ENCODE results near the gene LRTM2. TPM values are rescaled to one million over a fixed set of nuclear protein-coding genes. Genes with fewer than 3 reads are reported as not detected.

LRTM2 gene
- total and polyA plus RNA-seq, 9 of the 15 experiments (the other 6 are each of a cell fraction or from before 2014, with no cell fraction given) = 0.09 TPM; not detected in 8

DNA sequence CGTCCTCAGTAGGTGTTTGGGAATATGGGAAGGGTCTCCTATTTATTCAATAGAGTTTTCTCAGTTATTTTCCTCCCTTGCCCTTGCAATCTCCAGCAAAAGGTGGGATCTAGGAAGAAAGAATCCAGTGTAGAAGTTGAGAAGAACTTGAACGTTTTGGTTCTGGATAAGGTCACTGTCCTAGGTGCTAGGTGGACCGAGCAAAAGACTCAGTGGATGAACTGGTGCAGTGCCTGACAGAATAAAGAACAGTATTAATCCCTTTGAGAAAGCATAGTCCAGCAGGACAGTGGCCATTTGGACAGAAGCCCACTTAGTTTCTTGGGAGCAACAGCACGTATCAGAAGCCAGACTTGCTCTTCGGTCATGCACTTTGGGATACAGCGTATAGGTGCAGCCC, 32.7 kb upstream of the LRTM2 start (continued):
- TF ChIP-seq KHSRP (IDR thresholded peaks at IDR 0.05) (no peak), ILF3 (IDR thresholded peaks at IDR 0.05; ENCODE audit: borderline replicate concordance) (no peak), JUN (IDR thresholded peaks at IDR 0.05; ENCODE audit: borderline replicate concordance, low read depth, low read length) (no peak), JUN (CRISPR knock-in tag; IDR thresholded peaks at IDR 0.05; ENCODE audit: borderline replicate concordance) (no peak), PTRF (tag; IDR thresholded peaks at IDR 0.05) (no peak)
- TF ChIP-seq, protein P1, sequence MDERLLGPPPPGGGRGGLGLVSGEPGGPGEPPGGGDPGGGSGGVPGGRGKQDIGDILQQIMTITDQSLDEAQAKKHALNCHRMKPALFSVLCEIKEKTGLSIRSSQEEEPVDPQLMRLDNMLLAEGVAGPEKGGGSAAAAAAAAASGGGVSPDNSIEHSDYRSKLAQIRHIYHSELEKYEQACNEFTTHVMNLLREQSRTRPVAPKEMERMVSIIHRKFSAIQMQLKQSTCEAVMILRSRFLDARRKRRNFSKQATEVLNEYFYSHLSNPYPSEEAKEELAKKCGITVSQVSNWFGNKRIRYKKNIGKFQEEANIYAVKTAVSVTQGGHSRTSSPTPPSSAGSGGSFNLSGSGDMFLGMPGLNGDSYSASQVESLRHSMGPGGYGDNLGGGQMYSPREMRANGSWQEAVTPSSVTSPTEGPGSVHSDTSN (CRISPR knock-in tag; IDR thresholded peaks at IDR 0.05; ENCODE audit: low read depth) = no peak
- TF ChIP-seq, protein P1 (tag; conservative IDR thresholded peaks at IDR 0.05; ENCODE audit: low read depth) = no peak

DNA sequence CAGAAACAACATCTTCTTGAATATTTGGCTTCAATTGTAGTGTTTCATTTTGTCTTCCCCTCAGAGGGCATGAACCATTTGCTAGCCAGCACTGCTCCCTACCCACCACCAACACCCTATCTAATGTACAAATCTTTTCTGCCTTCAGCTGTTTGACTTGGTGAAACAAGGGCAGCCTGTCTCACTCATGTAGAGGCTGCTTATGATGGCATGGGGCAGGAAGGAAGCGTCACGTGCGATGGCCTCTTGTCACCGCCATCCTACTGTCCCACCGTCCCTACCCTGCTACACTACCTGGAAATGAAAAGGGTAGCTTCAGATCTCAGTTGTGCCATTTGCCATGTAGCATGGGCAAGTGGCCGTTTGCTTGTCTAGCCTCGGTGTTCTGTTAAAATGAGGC, 29.9 kb upstream of the LRTM2 start:
- no peak overlapping the region for H3K4me3 ChIP-seq
- no peaks in the 10 kb centered on the region for H3K9me3 ChIP-seq (replicated peaks; ENCODE audit: control insufficient read depth, insufficient read depth, low read depth, low read length)
- POLR2A ChIA-PET = interaction anchor here (1.5 to 2.2 kb wide), 3 partner anchors 8 to 156 kb away, joined by 4 to 9 read pairs (median 7); no protein-coding TSS in a partner anchor
- H3K9ac ChIP-seq (ENCODE audit: insufficient read depth in 1 of 2, low read depth in 2 of 2, low read length in 2 of 2) = no peak overlapping the region
- peaks cover 2% of the 10 kb centered on the region; the same call in 2 of the 3 replicates for H3K79me2 ChIP-seq (ENCODE audit: control insufficient read depth, insufficient read depth, low read length)
- H4K20me1 ChIP-seq (replicated peaks; ENCODE audit: control insufficient read depth, insufficient read depth, low read length) = peaks cover 5% of the 10 kb centered on the region
- H3K9me1 ChIP-seq (ENCODE audit: control insufficient read depth, insufficient read depth, low read length) = no peaks in the 10 kb centered on the region
- no TSS peak for BruUV-seq (replicated peaks)
- no peak overlapping the region for H2AFZ ChIP-seq (ENCODE audit: low read depth, low read length)
- peak; percentile 58 for FAIRE-seq
- ATAC-seq = peak; percentile 15; the same call in 2 of the 3 replicates
- H3K27me3 ChIP-seq (ENCODE audit: control insufficient read depth in 2 of 2, insufficient read depth in 2 of 2, low read length in 2 of 2) = no peaks in the 10 kb centered on the region
- no peak for DNase-seq (ENCODE audit: extremely low read depth in 1 of 4, low spot score in 3 of 4)
- no peak overlapping the region for H3K4me2 ChIP-seq (ENCODE audit: insufficient read depth, low read length)
- CTCF ChIA-PET (ENCODE audit: low intra/inter-chr PET ratio) = interaction anchor here (2.2 to 3.2 kb wide), 2 partner anchors 138 to 156 kb away, joined by 22 to 44 read pairs; no protein-coding TSS in a partner anchor
- intact Hi-C loops (cut with micrococcal nuclease) (loop anchor here (10.0 kb wide), 1 partner anchor 244 kb away; no protein-coding TSS in a partner anchor), in situ Hi-C loops (cut with MboI) (loop anchor here (5.0 kb wide), 1 partner anchor 147 kb away; no protein-coding TSS in a partner anchor)
- WGBS (ENCODE audit: insufficient coverage, low coverage, missing lambda C conversion rate) = 60% methylated on average over 7 of the region's 7 CpGs
- H3K27ac ChIP-seq (ENCODE audit: extremely low read depth, low read depth, low read length) = no peak overlapping the region; the same call in 2 of the 3 replicates
- H3K36me3 ChIP-seq (ENCODE audit: control insufficient read depth, insufficient read depth, low read length) = peaks cover 26% of the 10 kb centered on the region; the same call in 2 of the 3 replicates
- peaks cover 0 to 7% of the 10 kb centered on the region in 2 experiments; a peak in 3 of 5 replicates for H3K4me1 ChIP-seq (replicated peaks in 1 of 2; ENCODE audit: control insufficient read depth in 2 of 2, insufficient read depth in 2 of 2, low read length in 2 of 2)
- no peak for TF ChIP-seq ZNF699 (CRISPR knock-in tag; IDR thresholded peaks at IDR 0.05; ENCODE audit: insufficient replicate concordance)
- TF ChIP-seq ZNF695 (CRISPR knock-in tag; IDR thresholded peaks at IDR 0.05) = no peak

Measured in K562 (cell line).